GM23248 (cell line): ENCODE results near the gene PRICKLE2. TPM values are rescaled to one million over a fixed set of nuclear protein-coding genes. Genes with fewer than 3 reads are reported as not detected.

Experiments
- DNase-seq: peaks from one replicate; pipeline ENCODE4 v3.0.0-alpha.2; 2015
- H2AFZ ChIP-seq: fragments of 200-600 bp; sonication (generic); 2 replicates; pipeline ENCODE4 v1.6.1; 2016; ENCODE audit warnings: antibody characterized with exemption
- H3F3A ChIP-seq: fragments of 200-600 bp; sonication (generic); 2 replicates; pipeline ENCODE4 v1.6.1; 2016; ENCODE audit warnings: mild to moderate bottlenecking, antibody characterized with exemption, mixed run types; ENCODE audit not compliant: insufficient read depth
- H3K27ac ChIP-seq: fragments of 200-600 bp; sonication (generic); 2 replicates; pipeline ENCODE4 v1.5.1; 2016; ENCODE audit warnings: mild to moderate bottlenecking
- H3K27me3 ChIP-seq: fragments of 200-600 bp; sonication (generic); replicated peaks from 2 replicates; pipeline ENCODE4 v1.6.1; 2016; ENCODE audit warnings: mild to moderate bottlenecking; ENCODE audit not compliant: insufficient read depth
- H3K36me3 ChIP-seq: fragments of 200-600 bp; sonication (generic); 2 replicates; pipeline ENCODE4 v1.6.1; 2016; ENCODE audit warnings: low read depth, mild to moderate bottlenecking
- H3K4me1 ChIP-seq: fragments of 200-600 bp; sonication (generic); 2 replicates; pipeline ENCODE4 v1.6.1; 2016; ENCODE audit warnings: mild to moderate bottlenecking; ENCODE audit not compliant: insufficient read depth
- H3K4me2 ChIP-seq: fragments of 200-600 bp; sonication (generic); one replicate; pipeline ENCODE4 v1.6.1; 2016; ENCODE audit warnings: mild to moderate bottlenecking; ENCODE audit not compliant: unreplicated experiment
- H3K4me3 ChIP-seq: fragments of 200-600 bp; sonication (generic); 2 replicates; pipeline ENCODE4 v1.5.1; 2016; ENCODE audit warnings: mild to moderate bottlenecking
- H3K79me2 ChIP-seq: fragments of 200-600 bp; sonication (generic); 2 replicates; pipeline ENCODE4 v1.6.1; 2016; ENCODE audit warnings: mild to moderate bottlenecking; ENCODE audit not compliant: insufficient read depth
- H3K9ac ChIP-seq: fragments of 200-600 bp; sonication (generic); 2 replicates; pipeline ENCODE4 v1.6.1; 2016; ENCODE audit warnings: mild to moderate bottlenecking
- H3K9me2 ChIP-seq: fragments of 200-600 bp; sonication (generic); 2 replicates; pipeline ENCODE4 v1.6.1; 2016; ENCODE audit warnings: mixed run types, mild to moderate bottlenecking, moderate library complexity; ENCODE audit not compliant: insufficient read depth
- H3K9me3 ChIP-seq: fragments of 200-600 bp; sonication (generic); one replicate; pipeline ENCODE4 v1.6.1; 2017; ENCODE audit warnings: low read depth
- H4K20me1 ChIP-seq: fragments of 200-600 bp; sonication (generic); 2 replicates; pipeline ENCODE4 v1.6.0; 2016; ENCODE audit not compliant: insufficient read depth
- EZH2 ChIP-seq: fragments of 200-600 bp; sonication (generic); IDR thresholded peaks from 2 replicates; pipeline ENCODE4 v1.6.1; 2018; ENCODE audit warnings: antibody characterized with exemption, mild to moderate bottlenecking; ENCODE audit not compliant: insufficient read depth, poor library complexity, severe bottlenecking
- EZH2phosphoT487 ChIP-seq: fragments of 200-600 bp; sonication (generic); IDR thresholded peaks from 2 replicates; pipeline ENCODE4 v1.6.1; 2018; ENCODE audit warnings: antibody characterized with exemption, moderate library complexity, mild to moderate bottlenecking, low read depth; ENCODE audit not compliant: insufficient read depth
- WGBS, 2 experiments: methylation state at CpG; one replicate each; pipeline ENCODE4 v1.1.6; 2015 to 2017; ENCODE audit warnings: low lambda C conversion rate in 2 of 2, low coverage in 1 of 2; ENCODE audit errors: missing lambda C conversion rate in 2 of 2; 5-methylcytosine and 5-hydroxymethylcytosine counted together
- in situ Hi-C: fragments of 300-500 bp; cut with MboI; formaldehyde crosslinking; loops from 2 replicates; pipeline ENCODE4 v1.15.0; 2020
- polyA plus RNA-seq: library from polyadenylated mRNA; unstranded; fragments of >200 nt; fragmentation: Nextera tagmentation; extraction: Ambion mirVana; gene quantifications from 2 replicates; pipeline ENCODE4 v1.2.1, GENCODE V29; 2016
- total RNA-seq: library from RNA; depleted of rRNA; stranded (reverse); fragments of >200 nt; shearing (Covaris generic); gene quantifications from 2 replicates; pipeline ENCODE4 v1.2.3, GENCODE V29; 2014

The PRICKLE2 gene
- total and polyA plus RNA-seq, 2 experiments from 2014 or later: 7.3 to 19.6 TPM

- Histone ChIP-seq H3K79me2 (peaks cover 83% of the 10 kb centered on the region), H3K27ac (no peak overlapping the region), H3K27me3 (no peaks in the 10 kb centered on the region), H3K9me3 (no peaks in the 10 kb centered on the region), H3F3A (peaks cover 19% of the 10 kb centered on the region), H3K4me1 (peaks cover 16% of the 10 kb centered on the region), H3K9me2 (no peaks in the 10 kb centered on the region), H3K9ac (no peak overlapping the region), H4K20me1 (no peaks in the 10 kb centered on the region), H2AFZ (no peak overlapping the region), H3K4me2 (no peak overlapping the region), H3K36me3 (0 out of 2 replicates have a peak, but pooled peaks cover 7% of the 10 kb centered on the region), H3K4me3 (no peak overlapping the region)
- TF ChIP-seq EZH2phosphoT487: no peak
- TF ChIP-seq EZH2: no peak
- DNase-seq: peak; percentile 47
- in situ Hi-C loops: no loop called here
- WGBS, 2 experiments: 57% methylated on average over 3 of the region's 3 CpGs
Measured at GRCh38 chr3:64141476-64141875, 83.8 kb downstream of the PRICKLE2 start.

DNA sequence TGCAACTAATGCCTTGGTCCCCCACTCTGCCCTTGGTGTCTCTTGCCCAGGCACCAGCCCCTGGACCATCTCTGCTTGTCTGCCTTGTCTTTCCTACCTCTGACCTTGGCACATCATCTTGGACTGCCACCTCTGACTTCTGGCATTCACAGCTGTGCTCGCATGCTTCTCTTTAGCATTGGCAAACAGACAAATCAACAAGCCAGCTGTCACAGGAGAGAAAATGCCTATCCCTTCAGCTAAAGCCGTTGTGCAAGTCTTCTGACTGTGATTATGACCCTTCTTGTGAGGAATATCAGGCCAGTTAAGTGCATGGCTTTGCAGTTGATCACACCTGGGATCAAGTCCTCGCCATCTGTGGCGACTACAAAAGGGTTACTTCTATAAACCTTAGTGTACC is 84.6 kb downstream of the PRICKLE2 start:
- no peak for DNase-seq
- H3K4me2 ChIP-seq: no peak overlapping the region
- in situ Hi-C loops: no loop called here
- peaks cover 19% of the 10 kb centered on the region for H3F3A ChIP-seq
- H3K27ac ChIP-seq: no peak overlapping the region
- H3K9ac ChIP-seq: no peak overlapping the region
- H3K4me1 ChIP-seq: peaks cover 16% of the 10 kb centered on the region
- H3K9me3 ChIP-seq: no peaks in the 10 kb centered on the region
- no peaks in the 10 kb centered on the region for H3K9me2 ChIP-seq
- H3K79me2 ChIP-seq: peaks cover 85% of the 10 kb centered on the region
- H2AFZ ChIP-seq: no peak overlapping the region
- no peaks in the 10 kb centered on the region for H3K27me3 ChIP-seq
- WGBS, 2 experiments: 84 to 85% methylated on average over 4 of the region's 4 CpGs
- no peaks in the 10 kb centered on the region for H3K36me3 ChIP-seq
- TF ChIP-seq EZH2phosphoT487 (no peak), EZH2 (no peak)
- H3K4me3 ChIP-seq: no peak overlapping the region
- no peaks in the 10 kb centered on the region for H4K20me1 ChIP-seq

DNA sequence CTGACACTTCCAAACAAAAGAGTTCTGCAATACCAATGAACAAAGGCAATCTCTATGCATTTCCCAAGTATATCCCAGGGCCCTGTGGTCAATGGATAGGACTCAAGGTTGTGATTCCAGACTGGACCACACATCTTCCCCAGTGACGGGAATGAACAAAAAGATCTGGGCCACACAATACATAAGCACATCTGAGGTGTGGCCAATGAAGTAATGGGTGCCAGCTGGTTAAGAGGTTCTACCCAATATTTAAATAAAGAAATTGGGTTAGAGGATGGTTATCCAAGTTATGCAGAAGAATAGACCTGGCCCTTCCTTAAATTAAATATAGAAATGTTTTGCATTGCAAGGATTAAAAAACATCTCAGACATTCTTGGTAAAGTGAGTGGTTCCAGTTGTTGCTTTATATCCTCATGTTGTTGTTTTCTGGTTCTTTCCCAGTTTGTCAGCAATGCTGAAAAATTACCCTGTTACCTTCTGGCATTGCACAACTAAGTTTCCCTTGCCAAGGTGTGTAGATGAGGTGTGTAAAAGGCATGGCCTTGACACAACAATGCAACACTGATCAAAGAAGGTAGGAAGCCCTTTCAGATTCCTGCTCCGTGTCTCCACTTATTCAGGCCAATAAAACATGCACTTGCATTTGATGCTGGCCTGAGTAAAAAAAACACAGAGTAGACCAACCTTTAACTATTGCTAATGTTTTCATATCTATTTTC is 86.5 kb downstream of the PRICKLE2 start:
- Histone ChIP-seq H3K36me3 (no peaks in the 10 kb centered on the region), H2AFZ (no peak overlapping the region), H4K20me1 (no peaks in the 10 kb centered on the region), H3K4me2 (no peak overlapping the region), H3K4me3 (no peak overlapping the region), H3F3A (peaks cover 10% of the 10 kb centered on the region), H3K27ac (no peak overlapping the region), H3K27me3 (no peaks in the 10 kb centered on the region), H3K9ac (no peak overlapping the region), H3K9me3 (no peaks in the 10 kb centered on the region), H3K4me1 (peaks cover 8% of the 10 kb centered on the region), H3K9me2 (no peaks in the 10 kb centered on the region), H3K79me2 (peaks cover 92% of the 10 kb centered on the region)
- in situ Hi-C loops: no loop called here
- WGBS, 2 experiments: 91 to 93% methylated on average over 2 of the region's 2 CpGs
- DNase-seq: no peak
- TF ChIP-seq EZH2: no peak
- no peak for TF ChIP-seq EZH2phosphoT487

GRCh38 chr3:64138046-64138445 is 87.2 kb downstream of the PRICKLE2 start:
- Histone ChIP-seq H3K4me2 (no peak overlapping the region), H3K4me1 (peaks cover under 1% of the 10 kb centered on the region; the same call in 1 of the 2 replicates), H3K27me3 (no peaks in the 10 kb centered on the region), H3F3A (peaks cover 5% of the 10 kb centered on the region; the same call in 1 of the 2 replicates), H3K27ac (no peak overlapping the region), H3K9ac (no peak overlapping the region), H3K79me2 (peaks cover 91% of the 10 kb centered on the region), H4K20me1 (no peaks in the 10 kb centered on the region), H3K4me3 (no peak overlapping the region), H2AFZ (no peak overlapping the region), H3K36me3 (no peaks in the 10 kb centered on the region), H3K9me3 (no peaks in the 10 kb centered on the region), H3K9me2 (no peaks in the 10 kb centered on the region)
- TF ChIP-seq EZH2: no peak
- no peak for TF ChIP-seq EZH2phosphoT487
- 0% methylated on average over 1 of the region's 1 CpG for WGBS, 2 experiments
- in situ Hi-C loops: no loop called here
- DNase-seq: peak; percentile 34
